HG03139 (cell line): ENCODE results near the gene EZR.

Source experiments
- ATAC-seq: cut with Tn5 transposase; IDR thresholded peaks from one replicate; pipeline ENCODE4 v1.9.1; 2021; ENCODE audit not compliant: unreplicated experiment

Gene EZR

DNA sequence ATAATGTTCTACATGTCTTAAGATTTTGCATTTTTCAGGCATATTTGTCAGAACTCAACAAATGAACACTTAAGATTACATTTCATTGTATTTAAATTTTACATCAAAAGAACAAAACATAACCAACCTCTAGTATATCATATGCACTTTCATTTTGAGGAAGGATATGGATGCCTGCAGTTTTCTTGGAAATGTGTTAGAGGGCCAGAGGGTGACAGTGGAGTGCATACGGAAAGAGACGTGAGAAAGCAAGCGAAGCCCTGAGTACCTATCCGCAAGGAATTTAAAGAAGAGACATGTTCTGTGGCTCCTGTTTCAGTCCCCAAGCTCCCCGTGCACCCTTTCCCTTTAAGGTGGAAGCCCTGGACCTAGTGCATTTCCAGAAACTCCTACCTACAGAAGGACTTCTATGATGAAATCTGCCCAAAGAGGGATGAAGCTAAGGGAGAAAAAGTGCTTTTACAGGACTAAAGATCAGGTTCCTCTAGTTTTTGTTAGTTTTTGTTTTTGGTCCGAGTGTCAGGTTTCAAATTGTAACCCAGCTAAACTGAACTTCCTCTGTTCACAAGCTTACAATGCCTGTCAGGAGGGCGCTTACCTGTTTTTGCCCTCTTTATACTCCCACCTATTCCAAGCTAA lies 38.8 kb downstream of the EZR start:
- no peak for ATAC-seq

DNA sequence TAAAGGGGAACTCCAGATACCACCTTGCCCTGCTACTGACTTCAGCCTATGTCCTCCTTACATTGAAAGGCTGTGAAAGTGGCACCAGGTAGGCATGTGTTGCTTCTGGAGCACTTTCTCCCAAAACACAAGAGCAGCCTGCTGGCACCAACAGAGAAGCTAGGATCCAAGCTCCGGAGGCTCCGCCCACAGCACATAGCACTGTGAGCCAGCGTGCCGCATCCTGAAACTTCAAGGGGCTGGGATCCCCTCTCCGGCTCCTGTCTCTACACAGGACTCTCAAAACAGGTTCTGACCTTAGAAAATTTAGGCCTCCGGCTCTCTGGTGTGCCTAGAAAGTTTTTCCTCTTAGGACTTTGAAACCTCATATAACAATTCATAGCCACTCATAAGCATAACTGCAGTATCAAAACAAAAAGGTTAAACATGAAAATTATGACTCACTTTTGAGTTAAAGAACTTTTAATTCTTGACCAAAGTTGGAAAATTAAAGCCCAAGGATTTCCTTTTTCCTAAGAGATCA lies 41.1 kb downstream of the EZR start:
- no peak for ATAC-seq

DNA sequence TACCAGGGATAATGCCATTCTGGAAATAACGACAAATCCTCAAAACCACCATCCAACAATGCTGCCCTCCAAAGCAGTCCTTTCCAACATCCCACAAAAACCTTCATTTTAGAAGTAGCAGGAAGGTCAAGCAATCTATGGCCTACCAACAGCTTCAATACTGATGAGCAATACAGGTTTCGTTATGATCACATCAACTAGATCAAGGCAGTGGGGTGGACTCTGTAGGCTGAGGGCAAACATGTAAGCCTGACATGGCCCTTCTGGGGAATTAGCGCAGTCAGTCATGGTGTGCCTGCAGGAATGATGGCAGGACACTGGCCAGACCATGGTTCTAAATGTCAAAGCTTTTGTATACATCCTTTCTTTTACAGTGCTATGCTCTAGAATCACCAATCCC lies 41.7 kb downstream of the EZR start:
- no peak for ATAC-seq

DNA sequence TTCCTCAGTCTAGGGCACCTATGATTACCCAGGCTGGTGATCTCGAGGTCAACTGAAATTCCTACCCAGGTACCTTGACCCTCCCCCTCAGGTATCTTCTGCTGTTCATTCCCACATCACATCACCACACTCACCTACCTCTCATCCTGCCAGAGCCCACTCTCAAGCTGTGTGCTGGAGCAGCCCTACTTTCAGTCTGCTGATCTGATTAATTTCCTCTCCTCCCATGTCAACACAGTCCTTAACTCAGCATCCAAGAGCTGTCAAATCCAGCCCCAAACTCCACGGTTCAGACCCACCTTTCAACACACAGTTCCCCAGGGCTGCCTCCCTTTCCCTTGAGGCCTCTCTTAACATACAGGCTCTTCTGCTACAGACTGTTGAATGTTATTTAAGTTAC lies 42.4 kb downstream of the EZR start:
- no peak for ATAC-seq

DNA sequence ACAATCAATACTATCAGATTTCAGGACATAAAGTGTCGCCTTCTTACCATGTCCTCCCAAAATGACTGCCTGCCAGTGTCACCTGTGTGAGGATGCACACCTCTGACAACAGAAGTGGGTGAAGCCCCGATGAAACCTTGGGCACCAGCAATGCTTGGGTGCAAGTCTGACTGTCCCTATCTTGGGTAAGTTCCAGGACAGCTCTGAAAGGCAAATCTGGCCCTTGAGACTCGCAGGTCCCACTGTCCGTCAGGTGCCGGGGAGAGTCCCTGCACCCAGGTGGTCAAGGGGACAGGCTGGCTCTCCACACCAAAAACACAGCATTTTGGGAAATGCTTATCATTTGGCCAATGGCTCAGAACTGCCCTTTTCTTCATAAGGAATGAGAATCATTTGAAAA lies 43.3 kb downstream of the EZR start:
- no peak for ATAC-seq

DNA sequence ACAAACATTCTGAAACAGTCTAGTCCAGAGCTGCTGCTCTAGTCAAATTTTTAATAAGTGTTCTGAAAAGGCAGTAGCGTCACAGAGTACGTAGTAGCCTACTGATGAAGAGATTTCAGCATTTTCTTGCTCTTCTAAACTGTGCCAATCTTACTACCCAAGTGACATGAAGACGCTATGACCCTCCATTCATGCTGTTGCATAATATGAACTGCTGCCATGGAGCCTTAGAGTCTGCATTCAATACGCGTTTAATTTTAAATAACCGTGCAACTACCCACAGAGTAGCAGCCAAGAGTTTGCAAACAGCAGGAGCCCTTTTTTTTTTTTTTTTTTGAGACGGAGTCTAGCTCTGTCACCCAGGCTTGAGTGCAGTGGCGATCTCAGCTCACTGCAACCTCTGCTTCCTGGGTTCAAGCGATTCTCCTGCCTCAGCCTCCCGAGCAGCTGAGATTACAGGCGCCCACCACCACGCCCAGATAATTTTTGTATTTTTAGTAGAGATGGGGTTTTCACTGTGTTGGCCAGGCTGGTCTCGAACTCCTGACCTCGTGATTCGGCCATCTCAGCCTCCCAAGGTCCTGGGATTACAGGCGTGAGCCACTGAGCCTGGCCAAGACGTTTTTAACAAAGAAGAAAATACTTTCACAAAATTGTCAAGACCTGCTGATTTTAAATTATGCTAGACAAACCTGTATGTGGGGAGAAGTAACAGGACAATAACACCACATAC lies 44.3 kb downstream of the EZR start:
- no peak for ATAC-seq

DNA sequence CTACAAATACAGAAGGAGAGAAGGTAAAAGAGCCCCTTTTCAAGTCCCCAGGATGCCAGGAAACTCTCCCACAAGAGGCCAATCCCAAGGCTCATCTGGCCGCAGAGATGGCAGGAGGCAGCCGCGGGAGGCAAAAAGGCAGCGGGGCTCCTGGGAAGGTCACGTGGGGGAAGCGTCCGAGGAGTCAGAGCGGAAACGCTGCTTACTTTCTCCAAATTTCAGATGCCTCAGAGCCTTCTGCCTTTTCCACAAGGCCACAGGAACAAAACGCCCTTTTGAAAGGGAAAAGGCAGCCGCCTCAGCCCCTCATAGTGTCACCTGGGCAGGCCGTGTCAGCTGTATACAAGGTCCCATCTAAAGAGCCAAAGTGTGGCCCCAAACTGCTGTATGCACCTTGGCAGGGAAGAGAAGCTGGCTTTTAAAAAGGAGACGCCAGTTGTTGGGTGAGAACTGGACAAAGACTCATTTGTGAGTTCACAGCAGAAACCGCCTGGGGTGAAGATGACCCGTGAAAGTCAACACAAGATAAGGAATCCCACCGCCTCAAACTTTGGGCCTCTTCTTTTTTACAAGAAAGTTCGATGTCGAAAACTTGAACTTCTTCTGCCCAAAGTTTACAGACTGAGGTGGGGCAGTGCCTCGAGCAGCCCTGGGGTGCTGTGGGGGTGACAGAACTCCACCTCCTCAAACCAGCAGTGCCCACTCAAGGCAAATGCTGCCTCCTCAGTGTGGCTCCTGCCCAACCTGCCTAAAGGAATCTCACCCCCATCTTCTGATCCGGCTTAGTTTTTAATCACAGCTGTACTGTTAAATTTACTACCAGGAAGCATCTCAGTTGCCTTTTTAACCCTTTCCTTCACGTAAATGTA lies 45.4 kb downstream of the EZR start:
- ATAC-seq = no peak

DNA sequence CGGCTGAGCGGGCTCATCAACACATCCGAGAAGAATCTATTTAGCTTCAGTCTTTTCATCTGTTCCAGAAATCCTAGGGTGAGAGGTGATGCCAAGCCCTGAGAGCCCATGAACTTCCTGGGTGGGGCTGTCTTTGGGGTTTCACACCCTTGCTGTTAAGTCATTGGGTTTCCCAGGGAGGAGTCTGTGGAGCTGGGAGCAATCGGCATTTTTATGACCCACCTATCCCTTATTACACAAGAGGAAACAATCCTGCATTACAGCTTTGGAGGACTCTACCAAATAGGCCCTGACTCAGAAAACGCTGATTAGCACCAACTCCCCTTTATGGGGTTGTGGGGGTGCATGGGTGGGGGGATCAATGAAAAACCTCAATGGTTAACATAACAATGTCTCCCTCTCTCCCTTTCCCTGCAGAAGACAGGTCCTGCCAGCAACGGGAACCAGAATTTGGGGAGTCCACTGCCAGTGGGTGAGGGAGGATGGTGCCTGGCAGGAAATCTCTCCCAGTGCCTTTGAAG lies 46.3 kb downstream of the EZR start:
- no peak for ATAC-seq

DNA sequence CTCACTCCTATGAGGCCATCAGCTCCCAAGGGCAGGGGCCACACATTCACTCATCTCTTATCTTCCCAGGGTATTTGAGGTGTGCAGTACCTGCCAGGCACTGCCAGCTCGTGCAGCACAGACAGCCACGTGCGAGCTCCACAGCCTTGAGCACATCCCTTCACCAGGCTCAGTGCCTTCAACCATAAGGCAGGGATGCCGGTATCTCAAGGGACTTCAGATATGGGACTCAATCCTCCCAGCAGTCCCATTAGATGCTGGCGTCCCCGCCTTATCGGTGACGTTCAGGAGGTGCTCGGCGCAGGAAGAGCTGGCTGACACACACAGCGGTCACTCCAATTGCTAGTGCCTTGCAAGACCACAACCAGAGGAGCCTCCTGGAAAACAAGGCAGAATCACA lies 47.0 kb downstream of the EZR start:
- no peak for ATAC-seq

DNA sequence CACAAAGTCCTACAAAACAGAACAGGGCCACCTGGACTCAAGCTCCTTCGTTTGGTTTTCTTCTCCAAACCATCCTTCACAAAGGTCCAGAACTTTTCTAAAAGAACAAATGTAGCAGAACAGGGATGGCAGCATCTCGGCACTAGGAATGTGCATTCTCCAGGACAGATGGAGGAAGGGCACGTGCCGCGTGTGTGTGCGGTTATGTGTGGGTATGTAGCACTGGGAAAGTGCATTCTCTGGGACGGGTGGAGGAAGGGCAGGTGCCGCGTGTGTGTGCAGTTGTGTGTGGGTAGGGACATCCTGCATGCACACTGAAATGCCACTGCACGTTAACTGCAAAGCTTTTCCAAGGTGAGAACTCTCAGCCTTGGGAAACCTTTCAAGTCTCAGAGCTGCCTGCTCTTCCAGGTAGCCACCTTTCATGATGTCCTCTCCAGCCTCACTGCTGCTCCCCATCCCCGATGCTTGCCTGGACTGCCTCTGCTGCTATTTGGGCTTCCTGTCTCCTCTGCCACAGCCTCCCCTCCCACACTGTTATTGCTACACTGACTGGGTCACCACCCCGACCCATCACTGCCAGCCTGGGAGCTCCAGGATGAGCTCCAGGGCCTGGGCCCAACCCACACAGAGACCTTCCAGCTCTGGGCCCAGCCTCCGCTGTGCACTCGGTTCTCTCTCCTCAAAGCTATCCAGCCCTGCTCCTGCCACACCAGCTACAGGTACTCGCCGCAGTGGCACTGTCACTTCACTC lies 47.6 kb downstream of the EZR start:
- ATAC-seq = no peak

DNA sequence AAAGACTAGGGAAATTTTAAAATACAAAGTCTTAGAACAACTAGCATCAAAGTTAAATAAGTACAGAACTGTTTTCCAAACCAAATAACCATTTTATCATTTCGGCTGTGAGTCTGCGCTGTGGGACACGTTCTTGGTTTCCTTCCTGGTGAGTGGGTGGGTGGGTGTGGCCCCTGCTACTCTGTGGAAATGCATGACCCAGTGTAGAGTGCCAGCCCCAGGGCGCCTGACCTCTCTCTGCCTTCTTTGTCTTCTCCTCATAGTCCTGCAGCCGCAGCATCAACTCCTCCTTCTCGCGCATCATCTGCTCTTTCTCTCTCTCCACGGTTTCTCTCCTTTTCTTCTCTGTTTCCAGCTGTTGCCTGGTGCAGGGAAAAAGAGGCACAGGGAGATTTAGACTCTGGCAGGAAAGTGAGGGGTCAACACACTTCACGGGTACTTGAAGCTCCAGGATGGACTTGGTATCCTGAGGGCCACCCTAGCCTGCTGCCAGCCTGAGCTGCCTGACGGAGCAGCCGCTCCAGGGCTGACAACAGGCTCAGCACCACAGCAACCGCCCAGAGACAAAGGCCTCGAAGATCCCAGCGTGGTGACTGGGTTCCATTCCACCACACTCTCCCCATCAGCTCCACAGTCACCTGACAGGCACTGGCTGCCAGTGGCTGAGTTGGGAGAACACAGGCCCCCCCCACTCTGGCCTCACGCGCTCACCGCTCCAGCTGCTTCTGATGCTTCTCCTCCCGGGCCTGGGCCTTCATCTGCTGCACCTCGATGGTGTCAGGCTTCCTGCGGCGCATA lies 48.4 kb downstream of the EZR start:
- ATAC-seq = no peak

DNA sequence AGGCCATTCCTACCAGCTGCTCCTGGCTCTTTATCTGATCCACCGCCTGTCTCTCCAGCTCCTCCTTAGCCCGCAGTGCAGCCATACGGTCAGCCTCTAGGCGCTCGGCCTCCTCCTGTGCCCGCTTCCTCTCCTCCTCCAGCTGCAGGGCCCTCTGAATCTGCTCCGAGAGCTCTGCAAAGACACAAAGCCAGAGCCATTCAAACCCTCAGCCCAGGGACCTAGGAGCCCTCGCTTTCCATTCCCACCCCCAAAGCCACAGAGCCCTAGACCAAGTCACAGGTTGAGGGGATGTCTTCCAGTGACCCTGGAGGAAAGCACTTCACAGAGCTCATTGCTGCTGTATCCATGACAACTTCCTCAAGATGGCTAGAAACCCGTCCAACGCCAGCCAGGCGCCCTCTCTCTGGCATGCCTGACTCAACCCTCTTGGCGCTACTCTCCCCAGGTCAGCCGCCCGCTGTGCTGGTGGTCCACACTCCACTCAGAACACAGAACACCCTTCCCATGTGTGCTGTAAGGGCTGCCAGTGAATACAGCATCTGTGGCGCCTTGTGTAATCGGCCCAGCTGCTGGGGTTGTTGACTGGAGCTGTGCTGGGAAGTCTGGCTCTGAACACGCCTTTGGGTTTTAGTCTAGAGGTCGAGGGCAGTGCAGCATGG lies 49.3 kb downstream of the EZR start:
- no peak for ATAC-seq

DNA sequence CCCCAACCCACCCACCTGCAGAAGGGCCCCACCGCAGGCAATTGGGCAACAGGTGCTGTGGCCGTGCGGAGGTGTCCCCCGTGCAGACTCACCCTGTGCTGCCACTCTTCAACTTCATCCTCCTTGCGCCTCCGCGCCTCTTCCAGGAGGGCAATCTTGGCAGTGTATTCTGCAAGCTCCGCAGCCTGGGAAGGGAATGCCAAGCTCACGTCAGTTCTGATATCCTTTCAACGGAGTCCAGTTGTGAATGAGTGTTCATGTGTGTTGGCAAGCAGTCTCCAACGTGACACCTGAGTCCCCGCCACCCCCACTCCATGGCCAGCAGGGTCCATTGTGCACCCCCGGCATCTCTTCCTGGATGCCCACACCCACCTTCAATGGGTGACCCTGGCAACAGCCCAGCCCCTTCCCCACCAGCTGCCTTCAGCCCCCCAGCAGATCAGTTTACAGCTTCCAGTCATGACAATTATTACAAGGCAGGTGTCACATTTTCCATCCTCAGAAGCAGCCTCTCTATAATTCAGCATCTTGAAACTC lies 49.9 kb downstream of the EZR start:
- ATAC-seq = no peak

DNA sequence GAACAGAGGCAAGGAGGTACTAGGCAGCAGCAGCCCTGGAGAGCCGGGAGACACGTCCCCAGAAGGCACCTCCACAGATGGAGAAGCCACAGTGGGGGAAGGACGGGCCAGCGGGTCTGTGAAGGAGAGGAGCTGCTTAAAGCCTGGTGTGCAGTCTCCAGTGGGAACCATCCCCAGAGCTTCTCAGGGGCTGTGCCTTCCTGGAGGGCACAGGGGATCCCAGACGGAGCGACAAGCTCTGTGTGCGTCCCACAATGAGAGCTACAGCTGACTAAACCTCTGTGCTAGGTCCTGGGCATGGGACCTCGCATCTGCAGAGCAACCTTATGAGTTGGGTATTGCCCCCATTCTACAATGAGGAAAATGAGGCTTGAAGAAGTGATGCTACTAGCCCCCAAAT lies 50.7 kb downstream of the EZR start:
- ATAC-seq = no peak

DNA sequence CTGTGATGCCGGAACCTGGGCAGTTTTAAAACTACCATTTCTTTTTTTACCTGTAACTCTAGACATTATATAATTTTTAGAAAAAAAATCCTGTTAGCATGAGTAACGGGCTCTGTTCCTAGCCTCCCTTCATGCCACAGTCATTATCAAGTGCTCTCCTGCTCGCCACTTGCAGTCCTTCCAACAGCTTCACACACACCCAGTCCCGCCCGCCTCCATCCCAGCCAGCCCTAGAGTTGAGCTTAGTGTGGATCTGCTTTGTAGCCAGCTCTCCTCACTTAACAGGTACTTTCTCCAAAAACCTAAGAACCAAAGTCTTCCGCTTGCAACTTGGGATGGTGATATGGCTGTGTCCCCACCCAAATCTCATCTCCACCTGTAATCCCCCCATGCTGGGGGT lies 51.5 kb downstream of the EZR start:
- ATAC-seq = no peak

DNA sequence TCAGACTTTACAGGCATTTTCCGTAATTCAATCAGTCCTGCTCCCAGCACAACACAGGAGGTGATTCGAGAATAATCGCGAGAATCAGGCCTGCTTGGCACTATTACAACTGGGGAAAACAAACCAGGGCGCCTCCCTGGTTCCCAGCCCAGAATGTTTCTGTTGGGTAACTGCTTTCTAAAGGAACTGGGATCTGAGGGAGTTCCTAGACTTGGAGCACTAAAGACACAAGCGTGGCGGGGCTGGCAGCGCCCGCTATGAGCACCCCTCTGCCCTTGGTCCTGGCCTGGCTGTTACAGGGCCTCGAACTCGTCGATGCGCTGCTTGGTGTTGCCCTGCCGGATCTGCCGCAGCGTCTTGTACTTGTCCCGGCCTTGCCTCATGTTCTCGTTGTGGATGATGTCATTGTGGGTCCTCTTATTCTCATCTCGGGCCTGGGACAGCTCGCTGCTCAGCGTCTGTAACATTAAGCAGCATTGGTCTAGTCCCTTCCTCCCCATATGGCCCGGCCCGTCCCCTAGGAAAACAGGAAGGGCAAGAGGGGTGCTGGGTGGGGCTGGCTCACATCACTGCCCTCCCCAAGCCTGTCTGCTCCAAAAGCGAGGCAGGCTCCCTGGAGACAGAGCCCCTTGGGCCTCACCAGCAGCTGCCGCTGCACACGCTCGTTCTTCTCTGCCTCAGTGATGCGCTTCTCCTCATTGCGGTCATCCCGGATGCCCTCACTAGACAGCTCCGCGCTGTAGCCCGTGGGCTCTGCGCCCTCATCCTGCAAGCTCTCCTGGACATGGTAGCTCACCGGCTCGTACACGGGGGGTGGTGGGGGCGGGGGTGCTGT lies 52.3 kb downstream of the EZR start:
- ATAC-seq = no peak

DNA sequence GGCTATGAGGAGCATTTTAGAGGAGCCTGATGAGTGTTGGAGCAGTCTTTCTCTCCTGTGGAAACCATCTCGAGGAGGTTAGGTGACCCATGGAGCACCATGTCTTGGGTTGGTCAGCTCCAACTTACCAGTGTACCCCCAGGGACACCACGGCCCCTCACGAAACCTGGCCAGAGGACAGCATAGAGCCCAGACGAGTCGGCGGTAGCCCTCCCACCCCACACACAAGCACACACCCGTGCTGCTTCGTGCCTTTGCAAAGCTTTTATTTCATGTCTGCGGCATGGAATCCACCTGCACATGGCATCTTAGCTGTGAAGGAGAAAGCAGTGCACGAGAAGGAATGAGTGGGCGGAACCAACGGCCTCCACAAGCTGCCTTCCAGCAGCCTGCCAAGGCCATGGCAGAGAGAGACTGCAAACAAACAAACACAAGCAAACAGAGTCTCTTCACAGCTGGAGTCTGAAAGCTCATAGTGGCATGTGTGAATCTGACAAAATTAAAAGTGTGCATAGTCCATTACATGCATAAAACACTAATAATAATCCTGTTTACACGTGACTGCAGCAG lies 53.6 kb downstream of the EZR start:
- no peak for ATAC-seq

DNA sequence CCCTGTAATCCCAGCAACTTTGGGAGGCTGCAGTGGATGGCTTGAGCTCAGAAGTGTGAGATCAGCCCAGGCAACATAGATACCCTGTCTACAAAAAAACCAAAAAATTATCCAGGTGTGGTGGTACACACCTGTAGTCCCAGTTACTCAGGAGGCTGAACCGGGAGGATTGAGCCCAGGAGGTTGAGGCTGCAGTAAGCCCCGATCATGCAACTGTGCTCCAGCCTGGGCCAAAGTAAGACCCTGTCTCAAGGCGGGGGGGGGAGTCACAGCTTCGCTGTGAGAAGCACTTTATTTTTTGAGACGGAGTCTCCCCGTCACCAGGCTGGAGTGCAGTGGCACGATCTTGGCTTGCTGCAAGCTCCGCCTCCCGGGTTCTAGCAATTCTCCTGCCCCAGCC lies 54.2 kb downstream of the EZR start:
- ATAC-seq = no peak
